ENCODE measurements around the gene GAR1.
A peak's percentile ranks its signal among the peaks of the same experiment; 100 is the strongest.

The GAR1 gene

DNA sequence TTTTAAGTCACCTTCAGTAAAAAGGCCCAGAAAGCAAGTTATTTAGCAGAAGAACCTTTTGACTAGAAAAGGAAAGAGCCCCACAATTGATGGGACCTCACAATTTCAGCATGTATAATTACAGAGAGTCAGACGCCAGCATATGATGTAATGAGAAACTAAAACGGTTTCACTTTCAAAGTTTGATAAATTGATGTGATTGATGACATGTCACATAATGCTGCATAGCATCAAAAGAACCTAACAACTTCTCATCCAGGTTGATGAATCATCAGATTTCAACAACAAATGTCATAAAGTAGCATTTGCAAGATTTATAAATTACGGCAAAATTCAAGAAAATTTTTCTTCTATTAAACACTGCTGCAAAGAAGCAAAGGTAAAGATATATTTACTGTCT lies 3.9 kb upstream of the GAR1 start:
- no peak overlapping the region for H3K4me3 ChIP-seq (ENCODE audit: low read depth, low read length)
- H3K27me3 ChIP-seq: no peaks in the 10 kb centered on the region
- no peak for DNase-seq
- H3K4me1 ChIP-seq: no peaks in the 10 kb centered on the region
- H3K9me3 ChIP-seq: no peaks in the 10 kb centered on the region
- H3K36me3 ChIP-seq: no peaks in the 10 kb centered on the region
- TF ChIP-seq CTCF (IDR thresholded peaks at IDR 0.05; ENCODE audit: low read depth, low read length): no peak

- no peaks in the 10 kb centered on the region for H3K27me3 ChIP-seq
- TF ChIP-seq CTCF (IDR thresholded peaks at IDR 0.05; ENCODE audit: low read depth, low read length): no peak
- H3K4me3 ChIP-seq (ENCODE audit: low read depth, low read length): peak overlapping the region; percentile 97
- no peak for DNase-seq
- peaks cover 27% of the 10 kb centered on the region for H3K36me3 ChIP-seq
- no peaks in the 10 kb centered on the region for H3K4me1 ChIP-seq
- no peaks in the 10 kb centered on the region for H3K9me3 ChIP-seq
Observed at GRCh38 chr4:109816082-109816442, 500 bp downstream of the GAR1 start.

DNA sequence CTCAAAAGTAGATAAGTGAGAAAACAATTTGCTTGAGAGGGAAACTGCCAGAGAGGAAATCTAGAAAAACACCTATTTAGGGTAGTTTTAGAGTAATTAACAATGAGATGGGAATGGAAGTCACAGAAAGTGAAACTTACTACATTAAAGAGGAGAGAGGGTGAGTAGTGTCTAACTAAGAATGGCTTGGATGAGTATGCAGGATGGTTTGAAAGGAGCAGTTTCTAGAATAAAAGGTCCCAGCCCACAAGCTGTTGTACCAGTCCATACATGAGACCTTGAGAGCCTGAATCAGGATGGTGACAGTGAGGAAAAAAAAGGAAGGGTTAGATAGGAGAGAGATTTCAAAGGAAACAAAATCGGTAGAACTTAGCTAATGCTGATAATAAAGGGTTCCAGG lies 1.3 kb downstream of the GAR1 start:
- peak overlapping the region; percentile 97 for H3K4me3 ChIP-seq (ENCODE audit: low read depth, low read length)
- peaks cover 34% of the 10 kb centered on the region for H3K36me3 ChIP-seq
- TF ChIP-seq CTCF (IDR thresholded peaks at IDR 0.05; ENCODE audit: low read depth, low read length): no peak
- H3K4me1 ChIP-seq: no peaks in the 10 kb centered on the region
- H3K27me3 ChIP-seq: no peaks in the 10 kb centered on the region
- no peak for DNase-seq
- no peaks in the 10 kb centered on the region for H3K9me3 ChIP-seq

- no peak for TF ChIP-seq CTCF (IDR thresholded peaks at IDR 0.05; ENCODE audit: low read depth, low read length)
- peaks cover 42% of the 10 kb centered on the region for H3K36me3 ChIP-seq
- no peaks in the 10 kb centered on the region for H3K27me3 ChIP-seq
- no peaks in the 10 kb centered on the region for H3K9me3 ChIP-seq
- H3K4me3 ChIP-seq (ENCODE audit: low read depth, low read length): no peak overlapping the region
- no peaks in the 10 kb centered on the region for H3K4me1 ChIP-seq
- no peak for DNase-seq
Observed at GRCh38 chr4:109818268-109818667, 2.7 kb downstream of the GAR1 start.

- Histone ChIP-seq H3K27me3 (no peaks in the 10 kb centered on the region), H3K4me3 (ENCODE audit: low read depth, low read length) (no peak overlapping the region), H3K9me3 (no peaks in the 10 kb centered on the region), H3K36me3 (peaks cover 51% of the 10 kb centered on the region), H3K4me1 (no peaks in the 10 kb centered on the region)
- TF ChIP-seq CTCF (IDR thresholded peaks at IDR 0.05; ENCODE audit: low read depth, low read length): no peak
- no peak for DNase-seq
Observed at GRCh38 chr4:109820563-109820962, 5.0 kb downstream of the GAR1 start.

- Histone ChIP-seq H3K36me3 (peaks cover 52% of the 10 kb centered on the region), H3K4me1 (no peaks in the 10 kb centered on the region), H3K9me3 (no peaks in the 10 kb centered on the region), H3K4me3 (ENCODE audit: low read depth, low read length) (no peak overlapping the region), H3K27me3 (no peaks in the 10 kb centered on the region)
- TF ChIP-seq CTCF (IDR thresholded peaks at IDR 0.05; ENCODE audit: low read depth, low read length): no peak
- DNase-seq: no peak
Observed at GRCh38 chr4:109821185-109821584, 5.6 kb downstream of the GAR1 start.
